ENCODE results near the gene WDR59.
"Not testable (repeated sequence)": the region's sequence is repeated elsewhere in the genome, so short reads cannot be mapped to it uniquely, and the experiment has no call there.

The WDR59 gene

GRCh38 chr16:74984529-74985296 lies at the start of gene WDR59:
WDR59 (minus strand) TSS chr16:74985123; CDS start chr16:74985017, 106 bp downstream.
- peak; percentile 98 for DNase-seq (ENCODE audit: low spot score)

DNA sequence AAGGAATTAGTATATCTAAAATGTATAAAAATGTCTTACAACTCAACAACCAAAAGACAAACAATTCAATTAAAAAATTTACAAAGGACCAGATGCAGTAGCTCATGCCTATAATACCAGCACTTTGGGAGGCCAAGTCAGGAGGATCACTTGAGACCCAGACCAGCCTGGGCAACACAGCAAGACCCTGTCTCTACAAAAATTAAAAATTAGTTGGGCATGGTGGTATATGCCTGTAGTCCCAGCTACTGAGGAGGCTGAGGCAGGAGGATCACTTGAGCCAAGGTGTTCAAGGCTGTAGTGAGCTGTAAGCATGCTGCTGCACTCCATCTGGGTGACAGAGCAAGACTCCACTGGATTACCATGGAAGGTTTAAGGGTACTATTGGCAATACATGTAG lies 47.7 kb upstream of the WDR59 start:
- DNase-seq (ENCODE audit: low spot score), result no peak

DNA sequence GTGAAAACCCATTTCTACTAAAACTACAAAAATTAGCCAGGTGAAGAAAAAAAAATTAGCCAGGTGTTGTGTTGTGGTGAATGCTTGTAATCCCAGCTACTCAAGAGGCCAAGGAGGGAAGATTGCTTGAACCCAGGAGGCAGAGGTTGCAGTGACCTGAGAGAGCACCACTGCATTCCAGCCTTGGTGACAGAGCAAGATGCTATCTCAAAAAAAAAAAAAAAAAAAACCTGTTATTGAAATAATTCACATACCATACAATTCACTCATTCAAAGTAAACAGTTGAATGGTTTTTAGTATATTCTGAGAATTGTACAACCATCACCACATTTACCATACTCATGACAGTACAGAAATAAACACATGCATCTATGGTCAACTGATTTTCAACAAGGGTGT lies 44.9 kb upstream of the WDR59 start:
- no peak for DNase-seq (ENCODE audit: low spot score)

DNA sequence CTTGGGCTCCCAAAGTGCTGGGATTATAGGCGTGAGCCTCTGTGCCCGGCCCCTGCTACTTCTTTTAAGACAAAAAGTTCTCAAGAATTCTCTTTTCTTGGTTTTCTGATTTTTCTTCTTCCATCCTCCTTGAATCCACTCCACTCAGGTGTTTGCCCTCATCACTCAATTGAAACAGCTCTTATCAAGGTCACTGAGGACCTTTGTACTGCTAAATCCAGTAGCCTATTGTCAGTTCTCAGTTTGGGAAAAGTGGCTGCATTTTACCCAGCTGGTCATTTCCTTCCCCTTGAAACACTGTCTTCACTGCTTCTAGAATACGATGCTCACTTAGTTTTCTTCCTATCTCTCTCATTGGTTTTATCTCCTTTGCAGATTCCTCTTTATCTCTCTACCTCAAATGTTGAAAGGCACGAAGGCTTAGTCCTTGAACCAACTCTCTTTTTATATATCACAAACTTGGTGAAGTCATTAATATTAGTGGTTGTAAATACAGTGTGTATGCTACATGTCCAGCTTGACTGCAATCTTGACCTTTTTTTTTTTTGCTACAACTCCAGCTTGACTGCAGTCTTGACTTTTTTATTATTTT lies 43.7 kb upstream of the WDR59 start:
- DNase-seq (ENCODE audit: low spot score), result no peak

GRCh38 chr16:75027520-75028300 lies 42.8 kb upstream of the WDR59 start:
- DNase-seq (ENCODE audit: low spot score), result no peak

DNA sequence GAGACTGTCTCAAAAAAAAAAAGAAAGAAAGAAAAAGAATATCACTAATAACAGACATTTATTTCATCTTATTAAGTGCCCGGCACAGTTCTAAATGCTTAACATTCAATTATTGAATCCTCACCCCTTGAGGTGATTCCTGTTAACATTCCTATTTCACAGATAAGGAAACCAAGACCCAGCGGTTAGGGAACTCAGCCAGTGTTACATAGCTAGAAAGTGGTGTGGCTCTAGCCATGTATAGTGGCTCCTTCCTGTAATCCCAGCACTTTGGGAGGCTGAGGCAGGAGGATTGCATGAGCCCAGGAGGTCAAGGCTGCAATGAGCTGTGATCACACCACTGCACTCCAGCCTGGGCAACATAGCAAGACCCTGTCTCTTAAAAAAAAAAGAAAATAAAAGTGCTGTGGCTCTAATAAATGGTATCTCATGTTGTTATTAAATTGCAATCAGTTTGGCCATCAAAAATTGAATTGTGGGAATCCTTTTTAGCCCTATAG lies 42.0 kb upstream of the WDR59 start:
- DNase-seq (ENCODE audit: low spot score), result no peak

GRCh38 chr16:75026239-75026891 lies 41.4 kb upstream of the WDR59 start:
- DNase-seq (ENCODE audit: low spot score), result peak; percentile 69

DNA sequence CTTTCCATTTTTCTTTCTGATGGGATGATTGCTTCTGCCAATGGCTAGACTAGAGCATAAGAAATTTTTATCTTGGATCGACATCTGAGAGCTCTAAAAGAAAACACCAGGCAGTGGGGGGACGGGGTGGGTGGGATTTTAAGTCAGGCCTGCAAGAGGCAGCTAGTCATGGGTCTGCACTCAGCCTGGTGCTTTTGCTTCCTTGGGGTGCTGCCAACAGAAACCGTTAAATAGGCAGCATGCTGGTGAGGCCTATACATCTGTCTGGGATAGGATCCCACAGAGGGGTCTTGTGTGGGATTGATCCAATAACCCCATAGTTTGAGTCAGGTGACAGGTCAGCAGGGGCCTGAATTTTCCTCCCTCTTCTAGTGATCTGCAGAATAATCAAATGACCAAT lies 40.8 kb upstream of the WDR59 start:
- no peak for DNase-seq (ENCODE audit: low spot score)

- no peak for DNase-seq (ENCODE audit: low spot score)
Measured at GRCh38 chr16:75024594-75024993, 39.7 kb upstream of the WDR59 start.

GRCh38 chr16:75024182-75024581 lies 39.3 kb upstream of the WDR59 start:
- DNase-seq (ENCODE audit: low spot score), result no peak

- no peak for DNase-seq (ENCODE audit: low spot score)
Measured at GRCh38 chr16:75023009-75023408, 38.1 kb upstream of the WDR59 start.

GRCh38 chr16:75022567-75022966 lies 37.6 kb upstream of the WDR59 start:
- no peak for DNase-seq (ENCODE audit: low spot score)

- DNase-seq (ENCODE audit: low spot score), result no peak
Measured at GRCh38 chr16:75021410-75021809, 36.5 kb upstream of the WDR59 start.

GRCh38 chr16:75019586-75019985 lies 34.7 kb upstream of the WDR59 start:
- no peak for DNase-seq (ENCODE audit: low spot score)

DNA sequence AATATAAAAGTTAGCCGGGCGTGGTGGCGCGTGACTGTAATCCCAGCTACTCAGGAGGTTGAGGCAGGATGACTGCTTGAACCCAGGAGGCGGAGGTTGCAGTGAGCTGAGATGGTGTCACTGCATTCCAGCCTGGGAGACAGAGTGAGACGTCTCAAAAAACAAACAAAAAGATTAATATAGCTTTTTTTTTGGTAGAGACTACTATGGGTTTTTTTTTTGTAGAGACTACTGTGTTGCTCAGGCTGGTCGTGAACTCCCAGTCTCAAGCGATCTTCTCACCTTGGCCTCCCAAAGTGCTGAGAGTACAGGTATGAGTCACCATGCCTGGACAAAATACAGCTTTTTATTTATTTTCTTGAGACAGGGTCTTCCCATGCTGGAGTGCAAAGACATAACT lies 34.1 kb upstream of the WDR59 start:
- no peak for DNase-seq (ENCODE audit: low spot score)

DNA sequence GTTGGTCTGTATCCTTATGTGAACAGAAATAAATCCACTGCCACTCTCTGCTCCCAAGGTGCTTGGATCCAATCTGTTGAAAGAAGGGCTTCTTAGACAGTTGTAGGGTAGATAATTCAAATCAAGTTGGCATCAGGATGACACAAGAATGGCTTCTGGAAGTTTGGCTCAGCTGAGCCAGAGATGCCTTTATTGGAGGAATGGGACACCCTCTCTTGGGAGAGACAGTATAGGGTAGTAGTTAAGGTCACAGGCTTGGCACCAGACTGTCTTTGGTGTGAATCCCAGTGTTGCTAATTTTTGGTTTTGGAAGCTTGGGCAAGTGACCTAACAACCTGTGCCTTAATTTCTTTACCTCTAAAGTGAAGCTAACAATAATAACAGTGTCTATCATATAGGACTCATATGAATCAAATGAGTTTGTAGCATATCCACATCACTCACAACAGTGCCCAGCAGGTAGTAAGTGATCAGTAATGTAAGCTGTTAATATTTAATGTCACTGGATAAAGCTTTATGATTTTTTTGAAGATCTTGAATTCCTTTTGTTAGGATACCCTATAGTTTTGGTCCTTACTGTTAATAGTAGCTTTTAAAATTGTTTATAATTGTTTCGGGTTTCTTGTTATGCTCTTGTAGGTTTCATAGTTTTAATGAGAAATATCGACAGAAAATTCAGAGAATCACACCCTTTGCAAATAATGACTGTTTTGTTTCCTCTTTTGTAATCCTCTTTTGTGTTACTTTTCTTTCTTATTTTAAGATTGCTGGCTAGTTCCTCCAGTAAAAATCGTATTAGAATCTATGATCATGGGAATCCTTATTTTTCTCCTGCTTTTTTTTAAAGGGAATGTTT lies 33.0 kb upstream of the WDR59 start:
- no peak for DNase-seq (ENCODE audit: low spot score)

DNA sequence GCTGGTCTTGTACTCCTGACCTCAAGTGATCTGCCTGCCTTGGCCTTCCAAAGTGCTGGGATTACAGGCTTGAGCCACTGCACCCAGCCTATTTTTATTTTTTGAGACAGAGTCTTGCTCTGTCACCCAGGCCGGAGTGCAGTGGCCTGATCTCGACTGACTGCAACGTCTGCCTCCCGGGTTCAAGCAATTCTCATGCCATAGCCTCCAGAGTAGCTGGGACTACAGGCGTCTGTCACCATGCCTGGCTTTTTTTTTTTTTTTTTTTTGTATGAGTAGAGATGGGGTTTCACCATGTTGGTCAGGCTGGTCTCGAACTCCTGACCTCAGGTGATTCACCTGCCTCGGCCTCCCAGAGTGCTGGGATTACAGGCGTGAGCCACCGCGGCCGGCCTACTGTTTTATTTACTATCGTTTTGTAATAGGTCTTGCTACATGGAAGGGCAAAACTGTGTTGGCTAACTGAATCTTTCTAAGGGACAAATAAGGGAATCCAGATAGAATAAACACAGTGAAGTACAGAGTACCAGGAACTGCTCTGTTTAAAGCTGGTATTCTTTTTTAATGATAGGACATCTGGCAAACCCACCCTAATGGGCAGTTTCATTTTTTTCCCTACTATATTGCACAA lies 31.6 kb upstream of the WDR59 start:
- not testable (repeated sequence) for DNase-seq (ENCODE audit: low spot score)

DNA sequence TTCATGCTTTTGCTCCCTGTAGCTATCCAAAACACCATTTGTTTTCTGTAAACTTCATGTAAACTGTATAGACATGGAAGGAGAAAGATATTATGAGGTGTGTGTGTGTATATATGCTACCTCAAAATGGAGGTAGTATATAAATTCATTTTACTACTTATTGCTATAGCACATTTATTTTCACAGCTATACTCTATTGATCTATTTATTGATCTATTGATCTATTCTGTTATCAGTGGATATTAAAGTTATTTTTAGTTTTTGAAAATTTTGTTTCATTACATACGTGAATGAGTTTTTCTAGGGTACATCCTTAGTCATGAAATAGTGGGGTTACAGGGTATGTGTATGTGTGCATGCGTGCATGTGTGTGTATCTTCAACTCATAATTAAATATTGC lies 29.4 kb upstream of the WDR59 start:
- DNase-seq (ENCODE audit: low spot score), result no peak

DNA sequence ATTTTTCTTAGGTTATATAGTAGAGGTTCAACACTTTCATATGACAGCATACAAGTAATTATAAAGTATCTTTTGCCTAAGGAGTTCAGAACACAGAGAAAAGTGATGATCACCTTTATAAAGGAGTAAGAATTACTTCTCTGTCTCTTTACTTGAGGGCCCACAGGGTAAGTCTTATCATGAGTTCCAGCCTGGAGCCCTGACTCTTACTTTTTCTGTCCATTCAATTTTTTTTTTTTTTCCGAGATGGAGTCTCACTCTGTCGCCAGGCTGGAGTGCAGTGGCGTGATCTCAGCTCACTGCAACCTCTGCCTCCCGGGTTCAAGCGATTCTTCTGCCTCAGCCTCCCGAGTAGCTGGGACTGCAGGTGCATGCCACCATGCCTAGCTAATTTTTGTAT lies 28.2 kb upstream of the WDR59 start:
- not testable (repeated sequence) for DNase-seq (ENCODE audit: low spot score)

- no peak for DNase-seq (ENCODE audit: low spot score)
Measured at GRCh38 chr16:75012380-75013081, 27.6 kb upstream of the WDR59 start.
